GM18502 (cell line): Measurements from ENCODE around the gene NHERF1.

Source experiments
- ATAC-seq: cut with Tn5 transposase; IDR thresholded peaks from one replicate; pipeline ENCODE4 v1.9.1; 2021; ENCODE audit warnings: mild to moderate bottlenecking; ENCODE audit not compliant: unreplicated experiment, poor library complexity

Gene NHERF1

DNA sequence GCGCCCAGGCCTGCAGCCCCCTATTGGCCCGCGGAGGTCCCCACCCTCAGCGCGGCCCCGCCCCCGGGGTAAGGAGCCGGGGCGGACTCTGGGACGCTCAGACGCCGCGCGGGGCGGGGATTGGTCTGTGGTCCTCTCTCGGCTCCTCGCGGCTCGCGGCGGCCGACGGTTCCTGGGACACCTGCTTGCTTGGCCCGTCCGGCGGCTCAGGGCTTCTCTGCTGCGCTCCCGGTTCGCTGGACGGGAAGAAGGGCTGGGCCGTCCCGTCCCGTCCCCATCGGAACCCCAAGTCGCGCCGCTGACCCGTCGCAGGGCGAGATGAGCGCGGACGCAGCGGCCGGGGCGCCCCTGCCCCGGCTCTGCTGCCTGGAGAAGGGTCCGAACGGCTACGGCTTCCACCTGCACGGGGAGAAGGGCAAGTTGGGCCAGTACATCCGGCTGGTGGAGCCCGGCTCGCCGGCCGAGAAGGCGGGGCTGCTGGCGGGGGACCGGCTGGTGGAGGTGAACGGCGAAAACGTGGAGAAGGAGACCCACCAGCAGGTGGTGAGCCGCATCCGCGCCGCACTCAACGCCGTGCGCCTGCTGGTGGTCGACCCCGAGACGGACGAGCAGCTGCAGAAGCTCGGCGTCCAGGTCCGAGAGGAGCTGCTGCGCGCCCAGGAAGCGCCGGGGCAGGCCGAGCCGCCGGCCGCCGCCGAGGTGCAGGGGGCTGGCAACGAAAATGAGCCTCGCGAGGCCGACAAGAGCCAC is at the start of gene NHERF1:
Gene NHERF1, plus strand, starts transcription at position 100 of the 750 bp plus-strand sequence. Its CDS starts 219 bp downstream, at position 319.
- ATAC-seq: peak; percentile 89

DNA sequence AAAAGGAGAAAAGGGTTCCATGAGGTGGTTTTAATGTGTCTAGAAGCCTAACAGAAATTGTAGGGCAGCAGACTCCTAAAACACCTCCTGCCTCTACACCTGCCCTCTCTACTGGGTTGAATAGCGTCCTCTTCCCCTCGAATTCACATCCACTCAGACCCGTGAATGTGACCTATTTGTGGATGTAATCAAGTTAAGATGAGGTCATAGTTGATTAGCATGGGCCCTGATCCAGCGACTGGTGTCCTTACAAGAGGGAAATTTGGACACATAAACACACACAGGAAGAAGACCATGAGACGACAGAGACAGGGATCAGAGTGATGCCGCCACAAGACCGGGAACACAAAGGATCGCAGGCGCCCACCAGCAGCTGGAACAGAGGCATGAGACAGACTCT is 49.2 kb upstream of the NHERF1 start:
- no peak for ATAC-seq

DNA sequence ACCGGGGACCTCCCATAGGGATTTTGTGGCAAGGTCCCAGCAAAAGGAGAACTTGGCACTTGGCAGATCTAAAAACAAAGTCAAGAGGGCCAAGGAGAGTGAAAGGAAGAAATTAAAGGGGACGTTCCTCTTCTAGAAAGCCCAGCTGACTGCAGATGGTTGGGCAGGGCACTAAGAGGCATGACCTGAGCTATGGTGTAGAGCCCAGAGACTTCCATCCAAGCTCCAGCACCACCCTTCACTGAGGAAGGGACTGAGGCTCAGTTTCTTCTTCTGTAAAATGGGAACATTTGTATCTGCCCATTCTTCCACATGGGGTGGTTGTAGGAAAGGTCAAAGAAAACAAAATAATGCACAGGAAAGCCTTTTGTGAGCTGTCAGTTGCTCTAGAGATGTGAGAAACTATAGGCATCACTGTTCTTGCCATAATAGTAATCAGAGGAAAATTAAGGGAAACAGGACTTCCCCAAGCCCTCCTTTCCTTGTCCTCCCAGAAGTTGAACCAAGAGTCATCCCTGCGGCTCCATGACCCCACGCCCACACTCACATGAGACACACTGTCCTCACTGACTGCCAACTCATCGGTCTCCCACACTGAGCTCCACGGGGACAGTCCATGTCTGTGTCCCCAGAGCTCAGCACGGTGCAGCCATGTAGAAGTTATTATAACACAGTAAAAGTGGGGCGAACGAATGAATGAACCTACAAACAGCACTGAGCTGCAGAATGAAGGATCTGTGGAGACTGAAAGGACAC is 46.1 kb upstream of the NHERF1 start:
- ATAC-seq: no peak

DNA sequence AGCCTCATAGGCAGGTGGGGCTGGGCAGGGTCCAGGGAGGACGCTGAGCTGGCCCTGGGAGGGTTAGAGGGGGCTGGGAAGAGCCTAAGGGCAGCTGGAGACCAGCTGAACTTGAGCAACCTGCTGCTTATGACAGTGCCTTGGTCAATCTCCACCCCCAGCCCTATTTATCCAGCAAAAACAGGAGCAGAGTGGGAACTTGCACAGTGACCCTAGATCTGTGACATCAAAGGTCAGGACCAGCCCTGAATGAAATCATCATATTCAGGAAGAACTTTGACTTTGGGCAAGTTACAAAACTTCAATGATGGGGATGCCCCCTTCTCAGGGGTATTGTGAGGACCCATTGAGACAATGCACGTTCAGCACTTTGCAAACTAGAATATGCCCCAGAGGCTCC is 45.1 kb upstream of the NHERF1 start:
- ATAC-seq: no peak

DNA sequence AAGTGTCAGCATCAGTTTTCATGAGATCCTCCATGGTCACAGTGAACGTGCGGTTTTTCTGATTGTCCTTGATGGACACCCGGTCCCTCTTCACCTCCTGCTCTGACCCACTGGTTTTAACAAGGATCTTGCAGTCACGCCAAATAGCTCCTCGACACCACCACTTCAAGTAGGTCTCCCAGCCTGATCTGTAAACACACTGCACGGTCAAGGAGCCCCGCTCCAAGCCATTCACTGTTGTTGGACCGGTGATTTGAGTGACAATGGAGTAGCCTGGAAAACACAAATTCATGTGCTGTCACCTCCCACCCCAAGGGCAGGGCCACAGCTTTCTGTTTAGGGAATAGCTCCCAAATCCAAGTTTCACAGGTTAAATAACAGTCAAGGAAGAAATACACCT is 43.9 kb upstream of the NHERF1 start:
- ATAC-seq: no peak

- ATAC-seq: no peak
Measured at GRCh38 chr17:74711058-74711824, 37.2 kb upstream of the NHERF1 start.

GRCh38 chr17:74712301-74712700 is 36.1 kb upstream of the NHERF1 start:
- ATAC-seq: no peak

DNA sequence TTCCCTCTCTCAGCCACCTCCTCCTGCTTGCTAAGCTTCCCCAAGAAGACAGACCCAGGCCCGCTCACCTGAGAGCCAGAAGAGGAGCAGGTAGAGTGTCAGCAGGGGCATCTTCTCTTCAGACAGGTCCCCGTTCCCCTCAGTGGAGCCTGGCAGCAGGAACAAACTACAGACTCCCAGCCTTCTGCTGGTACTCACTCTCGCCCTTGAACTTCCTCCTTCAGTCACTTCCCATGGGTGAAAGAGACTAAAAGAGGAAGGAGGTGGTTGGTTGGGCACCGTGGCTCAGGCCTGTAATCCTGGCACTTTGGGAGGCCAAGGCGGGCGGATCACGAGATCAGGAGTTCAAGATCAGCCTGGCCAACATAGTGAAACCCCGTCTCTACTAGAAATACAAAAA is 35.7 kb upstream of the NHERF1 start, which contains the start of gene CD300LF:
Gene CD300LF, minus strand, starts transcription at position 168 of the 400 bp plus-strand sequence. Its CDS starts 57 bp downstream, at position 111.
- no peak for ATAC-seq

DNA sequence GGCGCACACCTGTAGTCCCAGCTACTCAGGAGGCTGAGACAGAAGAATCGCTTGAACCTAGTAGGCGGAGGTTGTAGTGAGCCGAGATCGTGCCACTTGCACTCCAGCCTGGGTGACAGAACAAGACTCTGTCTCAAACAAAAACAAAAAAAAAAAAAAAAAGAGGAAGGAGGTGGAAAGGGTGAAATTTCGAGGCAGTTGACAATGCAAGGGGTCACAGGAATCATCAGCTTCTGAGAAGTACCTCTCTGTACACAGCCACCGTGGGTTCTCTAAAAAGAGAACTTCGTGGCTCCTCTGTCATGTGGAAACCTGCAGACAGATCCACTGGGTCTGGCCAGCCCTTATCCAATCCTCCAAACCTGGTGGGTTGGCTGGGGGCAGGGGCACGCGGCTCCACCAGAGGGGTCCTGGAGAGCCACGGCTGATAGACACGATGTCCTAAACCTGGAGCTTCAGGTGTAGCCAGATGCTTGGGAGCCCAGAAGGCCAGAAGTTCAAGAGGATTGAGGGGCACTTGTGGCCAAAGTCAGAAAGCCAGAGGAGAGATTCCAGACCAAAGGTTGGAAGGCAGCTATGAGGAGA is 35.2 kb upstream of the NHERF1 start:
- no peak for ATAC-seq

DNA sequence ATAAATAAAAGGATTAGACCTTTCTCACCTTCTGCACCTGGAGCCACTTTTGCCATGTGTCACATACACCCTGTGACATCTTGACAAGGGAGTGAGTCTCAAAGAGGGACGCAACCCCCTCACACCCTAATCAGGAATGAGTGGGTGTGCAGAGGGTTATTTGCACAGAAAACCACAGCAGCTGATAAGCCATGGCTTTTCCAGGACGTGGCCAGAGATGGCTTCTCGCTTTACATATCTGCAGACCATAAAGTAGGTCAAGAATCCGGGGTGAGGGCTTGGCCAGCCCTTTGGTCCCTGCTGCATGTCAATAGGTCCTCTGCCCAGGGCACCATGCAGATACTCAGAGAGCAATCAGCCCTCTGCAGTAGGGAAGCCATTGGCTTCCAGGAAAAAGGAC is 33.3 kb upstream of the NHERF1 start:
- ATAC-seq: no peak

DNA sequence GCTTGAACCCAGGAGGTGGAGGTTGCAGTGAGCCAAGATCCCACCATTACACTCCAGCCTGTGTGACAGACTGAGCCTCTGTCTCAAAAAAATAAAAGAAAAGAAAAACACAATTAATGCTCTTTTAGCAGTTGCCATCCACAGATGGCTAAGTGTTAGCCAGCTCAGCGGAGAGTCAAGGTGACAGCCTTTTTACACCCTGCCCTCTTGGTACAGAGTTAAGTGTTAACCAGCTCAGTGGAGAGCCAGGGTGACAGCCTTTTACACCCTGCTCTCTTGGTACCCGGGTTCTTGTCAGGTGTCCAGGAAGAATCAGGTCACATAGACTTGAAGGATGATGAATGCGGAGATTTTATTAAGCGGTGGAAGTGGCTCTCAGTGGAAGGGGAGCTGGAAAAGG is 27.9 kb upstream of the NHERF1 start:
- ATAC-seq: no peak

GRCh38 chr17:74722782-74723181 is 25.6 kb upstream of the NHERF1 start:
- no peak for ATAC-seq

GRCh38 chr17:74723891-74724290 is 24.5 kb upstream of the NHERF1 start:
- ATAC-seq: no peak

DNA sequence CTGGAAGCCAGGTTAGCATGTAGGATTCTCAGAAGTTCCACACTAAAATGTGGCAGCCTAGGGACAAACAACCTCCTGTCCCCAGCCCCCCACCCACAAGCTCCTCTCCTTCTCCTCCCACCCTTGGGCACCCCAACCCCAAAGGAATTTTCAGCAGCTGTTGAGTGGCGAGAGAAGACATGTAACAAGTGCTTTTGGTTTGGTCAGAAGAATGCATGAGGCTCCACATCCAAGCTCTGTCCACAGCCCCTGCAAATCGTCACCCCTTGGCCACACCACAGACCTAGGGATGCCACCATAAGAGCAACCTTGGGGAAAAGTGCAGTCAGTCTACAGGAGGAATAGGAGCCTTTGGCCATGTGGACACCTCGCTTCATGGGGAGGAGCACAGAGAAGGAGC is 23.3 kb upstream of the NHERF1 start:
- ATAC-seq: no peak

- ATAC-seq: no peak
Measured at GRCh38 chr17:74728033-74728701, 20.3 kb upstream of the NHERF1 start.

DNA sequence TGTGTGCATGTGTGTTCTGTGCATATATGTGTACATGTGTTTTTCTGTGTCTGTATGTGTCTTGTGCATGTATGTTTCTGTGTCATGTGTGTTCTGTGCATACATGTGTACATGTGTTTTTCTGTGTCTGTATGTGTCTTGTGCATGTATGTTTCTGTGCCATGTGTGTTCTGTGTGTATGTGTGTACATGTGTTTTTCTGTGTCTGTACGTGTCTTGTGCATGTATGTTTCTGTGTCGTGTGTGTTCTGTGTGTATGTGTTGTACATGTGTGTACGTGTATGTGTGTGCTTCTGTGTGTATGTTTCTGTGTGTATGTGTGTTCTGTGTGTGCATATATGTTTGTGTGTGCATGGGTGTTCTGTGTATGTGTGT is 19.7 kb upstream of the NHERF1 start:
- ATAC-seq: no peak

- no peak for ATAC-seq
Measured at GRCh38 chr17:74729368-74729767, 19.1 kb upstream of the NHERF1 start.

- no peak for ATAC-seq
Measured at GRCh38 chr17:74729866-74730265, 18.6 kb upstream of the NHERF1 start.

- no peak for ATAC-seq
Measured at GRCh38 chr17:74730491-74731346, 17.7 kb upstream of the NHERF1 start.
